Gastrocnemius medialis (tissue), 4 donors: ENCODE measurements around the gene SOSTDC1. TPM values are rescaled to one million over a fixed set of nuclear protein-coding genes. Genes with fewer than 3 reads are reported as not detected.

ENCODE experiments used
- ATAC-seq, 2 donors: fragments of 150-250 bp; one replicate each; pipeline ENCODE4 v1.9.1; 2016
- DNase-seq, 2 donors: peaks; one replicate each; pipeline ENCODE4 v3.0.0-alpha.2; 2019
- H3K27ac ChIP-seq, 4 donors: fragments of 200-600 bp; sonication (generic); 1 replicate in 1 of 4; 2 replicates in 3 of 4; pipeline ENCODE4 v1.5.1; 2016 to 2018; ENCODE audit warnings: mild to moderate bottlenecking in 2 of 4, moderate library complexity in 1 of 4
- H3K27me3 ChIP-seq, 3 donors: fragments of 200-600 bp; sonication (generic) in 2 of 3; 1 replicate in 1 of 3; 2 replicates in 2 of 3; pipeline versions ENCODE4 v1.5.1 to v1.6.0; 2016 to 2019; ENCODE audit warnings: mild to moderate bottlenecking in 1 of 3, moderate library complexity in 1 of 3
- H3K36me3 ChIP-seq, 2 donors: fragments of 200-600 bp; sonication (generic) in 1 of 2; one replicate each; pipeline ENCODE4 v1.5.1; 2017 to 2018
- H3K4me1 ChIP-seq, 2 donors: fragments of 200-600 bp; sonication (generic) in 1 of 2; one replicate each; pipeline ENCODE4 v1.5.1; 2016 to 2017; ENCODE audit warnings: mild to moderate bottlenecking in 2 of 2
- H3K4me3 ChIP-seq, 4 donors: fragments of 200-600 bp; sonication (generic) in 3 of 4; 1 replicate in 1 of 4; 2 replicates in 3 of 4; pipeline ENCODE4 v1.5.1; 2016 to 2019; ENCODE audit warnings: mild to moderate bottlenecking in 2 of 4
- H3K9me3 ChIP-seq, 3 donors: fragments of 200-600 bp; sonication (generic) in 2 of 3; 1 replicate in 1 of 3; 2 replicates in 2 of 3; pipeline ENCODE4 v1.5.1; 2016 to 2019
- CTCF ChIP-seq, 5 experiments: fragments of 450-650 bp in 3 of 5; fragments of 200-600 bp in 2 of 5; sonication (generic) in 2 of 5; IDR thresholded peaks in 4 of 5; conservative IDR thresholded peaks in 1 of 5; 1 replicate in 4 of 5; 2 replicates in 1 of 5; pipeline ENCODE4 v1.5.1; 2016 to 2019; ENCODE audit warnings: antibody characterized with exemption in 5 of 5, mild to moderate bottlenecking in 3 of 5, moderate library complexity in 3 of 5
- POLR2A ChIP-seq, 2 donors: fragments of 450-650 bp; IDR thresholded peaks; one replicate each; pipeline ENCODE4 v1.6.1; 2017; ENCODE audit warnings: antibody characterized with exemption in 2 of 2, mild to moderate bottlenecking in 2 of 2, moderate library complexity in 2 of 2
- in situ Hi-C, 4 donors: fragments of 200-750 bp; cut with MboI; loops; one replicate each; pipeline versions ENCODE4 v1.15.0 to v1.8.0; 2017; ENCODE audit warnings: low sequenced_read_pairs in 4 of 4
- intact Hi-C: fragments of 100-400 bp; cut with DNase I; formaldehyde crosslinking; loops from one replicate; pipeline ENCODE4 v1.15.1; 2023; ENCODE audit warnings: low total_unique reads
- total RNA-seq, 4 donors: library from RNA; depleted of rRNA; stranded (reverse); fragments of >200 nt; gene quantifications; one replicate each; pipeline versions ENCODE4 v1.1.0 to v1.2.3, GENCODE V29; 2016

The SOSTDC1 gene
- total RNA-seq, 4 donors from 2014 or later, result not detected

- DNase-seq (peak; percentile 66 to 74), ATAC-seq (peak; percentile 88 to 89)
- Histone ChIP-seq H3K27ac (peak overlapping the region; percentile 91 to 93 (median 92)), H3K4me3 (peak overlapping the region; percentile 73 to 91 (median 84)), H3K36me3 (no peaks in the 10 kb centered on the region), H3K4me1 (peaks cover 15% of the 10 kb centered on the region in 2 donors), H3K9me3 (no peaks in the 10 kb centered on the region), H3K27me3 (no peaks in the 10 kb centered on the region)
- intact Hi-C loops, result no loop called here
- in situ Hi-C loops, result loop anchor here in 1 of 4 donors (25.0 kb wide), 1 partner anchor 492 kb away; no protein-coding TSS in a partner anchor
- TF ChIP-seq POLR2A (IDR thresholded peaks at IDR 0.05) (peak; percentile 52 to 68), CTCF (IDR thresholded peaks at IDR 0.05 in 4 of 5, conservative IDR thresholded peaks at IDR 0.05 in 1 of 5) (peak in 4 of 5 experiments; percentile 4 to 44 (median 24))
Measured at GRCh38 chr7:16420649-16421332, 44.7 kb downstream of the SOSTDC1 start.

GRCh38 chr7:16420329-16420648 is 45.2 kb downstream of the SOSTDC1 start:
- Histone ChIP-seq H3K27me3 (no peaks in the 10 kb centered on the region), H3K36me3 (no peaks in the 10 kb centered on the region), H3K27ac (peak overlapping the region; percentile 91 to 93 (median 92)), H3K9me3 (no peaks in the 10 kb centered on the region), H3K4me3 (peak overlapping the region; percentile 73 to 91 (median 84)), H3K4me1 (peaks cover 15% of the 10 kb centered on the region in 2 donors)
- TF ChIP-seq CTCF (IDR thresholded peaks at IDR 0.05 in 4 of 5, conservative IDR thresholded peaks at IDR 0.05 in 1 of 5), result no peak
- no peak for TF ChIP-seq POLR2A (IDR thresholded peaks at IDR 0.05)
- ATAC-seq, result no peak
- in situ Hi-C loops, result loop anchor here in 1 of 4 donors (25.0 kb wide), 1 partner anchor 492 kb away; no protein-coding TSS in a partner anchor
- intact Hi-C loops, result no loop called here
- no peak for DNase-seq

- DNase-seq (no peak), ATAC-seq (no peak)
- intact Hi-C loops, result no loop called here
- no peaks in the 10 kb centered on the region for H3K9me3 ChIP-seq
- H3K27ac ChIP-seq, result peak overlapping the region; percentile 91 to 93 (median 92)
- H3K27me3 ChIP-seq, result no peaks in the 10 kb centered on the region
- in situ Hi-C loops, result loop anchor here in 1 of 4 donors (25.0 kb wide), 1 partner anchor 492 kb away; no protein-coding TSS in a partner anchor
- peak overlapping the region in 1 of 4 donors; percentile 85 for H3K4me3 ChIP-seq
- TF ChIP-seq POLR2A (IDR thresholded peaks at IDR 0.05), result no peak
- no peak for TF ChIP-seq CTCF (IDR thresholded peaks at IDR 0.05 in 4 of 5, conservative IDR thresholded peaks at IDR 0.05 in 1 of 5)
- H3K4me1 ChIP-seq, result peaks cover 15% of the 10 kb centered on the region in 2 donors
- H3K36me3 ChIP-seq, result no peaks in the 10 kb centered on the region
Measured at GRCh38 chr7:16419859-16420258, 45.7 kb downstream of the SOSTDC1 start.

- no peak overlapping the region for H3K27ac ChIP-seq
- no peaks in the 10 kb centered on the region for H3K9me3 ChIP-seq
- ATAC-seq (no peak), DNase-seq (no peak)
- no peak overlapping the region for H3K4me3 ChIP-seq
- in situ Hi-C loops, result loop anchor here in 1 of 4 donors (25.0 kb wide), 1 partner anchor 493 kb away; no protein-coding TSS in a partner anchor
- intact Hi-C loops, result no loop called here
- peaks cover 15% of the 10 kb centered on the region in 2 donors for H3K4me1 ChIP-seq
- TF ChIP-seq CTCF (IDR thresholded peaks at IDR 0.05 in 4 of 5, conservative IDR thresholded peaks at IDR 0.05 in 1 of 5) (no peak), POLR2A (IDR thresholded peaks at IDR 0.05) (no peak)
- H3K27me3 ChIP-seq, result no peaks in the 10 kb centered on the region
- H3K36me3 ChIP-seq, result no peaks in the 10 kb centered on the region
Measured at GRCh38 chr7:16419126-16419525, 46.4 kb downstream of the SOSTDC1 start.
